Loucy (cell line): ENCODE results near the gene SEL1L3.

Experiments
- H2AFZ ChIP-seq: fragments of 200-600 bp; sonication (generic); 2 replicates; pipeline ENCODE4 v1.6.0; 2016; ENCODE audit warnings: antibody characterized with exemption, mild to moderate bottlenecking, low read length, moderate library complexity
- H3F3A ChIP-seq: fragments of 200-600 bp; 2 replicates; pipeline ENCODE4 v1.6.0; 2016; ENCODE audit warnings: antibody characterized with exemption, low read depth, mild to moderate bottlenecking
- H3K27me3 ChIP-seq: fragments of 200-600 bp; sonication (generic); 2 replicates; pipeline ENCODE4 v1.6.1; 2014; ENCODE audit warnings: low read length, mild to moderate bottlenecking; ENCODE audit not compliant: insufficient read depth, poor library complexity, severe bottlenecking
- H3K36me3 ChIP-seq: fragments of 200-600 bp; sonication (generic); 2 replicates; pipeline ENCODE4 v1.6.1; 2016; ENCODE audit warnings: low read length; ENCODE audit not compliant: insufficient read depth
- H3K4me1 ChIP-seq: fragments of 200-600 bp; sonication (generic); 2 replicates; pipeline ENCODE4 v1.5.1; 2014; ENCODE audit warnings: low read length, mild to moderate bottlenecking; ENCODE audit not compliant: insufficient read depth, poor library complexity, severe bottlenecking
- H3K4me2 ChIP-seq: fragments of 200-600 bp; sonication (generic); 2 replicates; pipeline ENCODE4 v1.6.0; 2014; ENCODE audit warnings: antibody characterized with exemption, low read length, low read depth, mild to moderate bottlenecking; ENCODE audit not compliant: poor library complexity, severe bottlenecking
- H3K4me3 ChIP-seq: fragments of 200-600 bp; sonication (generic); 2 replicates; pipeline ENCODE4 v1.5.1; 2014; ENCODE audit warnings: low read length, mild to moderate bottlenecking, mixed read lengths; ENCODE audit not compliant: poor library complexity, severe bottlenecking
- H3K79me2 ChIP-seq: fragments of 200-600 bp; sonication (generic); 2 replicates; pipeline ENCODE4 v1.6.1; 2014; ENCODE audit warnings: low read length; ENCODE audit not compliant: insufficient read depth
- H3K9ac ChIP-seq: fragments of 200-600 bp; sonication (generic); 2 replicates; pipeline ENCODE4 v1.6.0; 2014; ENCODE audit warnings: mild to moderate bottlenecking, low read depth, low read length, moderate library complexity; ENCODE audit not compliant: poor library complexity, severe bottlenecking
- H3K9me2 ChIP-seq: fragments of 200-600 bp; sonication (generic); replicated peaks from 2 replicates; pipeline ENCODE4 v1.6.1; 2016; ENCODE audit warnings: low read depth, low read length, mixed read lengths
- H3K9me3 ChIP-seq: fragments of 200-600 bp; sonication (generic); 2 replicates; pipeline ENCODE4 v1.6.1; 2014; ENCODE audit warnings: mild to moderate bottlenecking, antibody characterized with exemption, low read length, low read depth; ENCODE audit not compliant: insufficient read depth
- H4K20me1 ChIP-seq: fragments of 200-600 bp; sonication (generic); 2 replicates; pipeline ENCODE4 v1.6.0; 2014; ENCODE audit warnings: antibody characterized with exemption, low read length, mild to moderate bottlenecking; ENCODE audit not compliant: insufficient read depth, poor library complexity, severe bottlenecking
- CTCF ChIP-seq: fragments of 200-600 bp; sonication (generic); conservative IDR thresholded peaks from 2 replicates; pipeline ENCODE4 v1.5.1; 2014; ENCODE audit warnings: mild to moderate bottlenecking, antibody characterized with exemption, low read length
- EZH2phosphoT487 ChIP-seq: fragments of 200-600 bp; IDR thresholded peaks from 2 replicates; pipeline ENCODE4 v1.6.1; 2018; ENCODE audit warnings: antibody characterized with exemption, mild to moderate bottlenecking, moderate library complexity, borderline replicate concordance

Gene SEL1L3

GRCh38 chr4:25749150-25749794 is 113.5 kb downstream of the SEL1L3 start:
- H3K4me2 ChIP-seq, result no peak overlapping the region
- no peaks in the 10 kb centered on the region for H3K27me3 ChIP-seq
- H3K9me2 ChIP-seq, result no peaks in the 10 kb centered on the region
- no peak overlapping the region for H3K9ac ChIP-seq
- H3K4me1 ChIP-seq, result no peaks in the 10 kb centered on the region
- TF ChIP-seq EZH2phosphoT487 (no peak), CTCF (no peak)
- no peaks in the 10 kb centered on the region for H3K9me3 ChIP-seq
- H3K4me3 ChIP-seq, result no peak overlapping the region
- H4K20me1 ChIP-seq, result no peaks in the 10 kb centered on the region
- no peaks in the 10 kb centered on the region for H3F3A ChIP-seq
- H3K79me2 ChIP-seq, result no peaks in the 10 kb centered on the region
- H2AFZ ChIP-seq, result no peak overlapping the region
- no peaks in the 10 kb centered on the region for H3K36me3 ChIP-seq

DNA sequence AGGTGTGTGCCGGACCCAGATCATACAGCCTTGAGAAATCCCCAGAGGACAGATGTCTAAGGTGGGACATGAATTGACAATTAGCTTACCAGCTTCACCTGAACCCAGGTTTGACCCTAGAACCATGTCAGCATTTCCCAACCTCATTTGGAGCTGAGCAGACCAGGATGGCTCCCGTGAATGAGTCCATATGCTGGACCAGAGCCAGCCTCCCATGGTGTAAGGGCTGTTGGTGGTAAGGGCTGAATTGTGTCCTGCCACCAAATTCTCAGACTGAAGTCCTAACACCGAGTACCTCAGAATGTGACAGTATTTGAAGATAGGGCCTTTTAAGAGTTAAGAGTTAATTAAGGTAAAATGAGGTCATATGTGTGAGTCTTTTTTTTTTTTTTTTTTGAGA is 118.8 kb downstream of the SEL1L3 start:
- Histone ChIP-seq H4K20me1 (no peaks in the 10 kb centered on the region), H3F3A (no peaks in the 10 kb centered on the region), H3K4me1 (no peaks in the 10 kb centered on the region)

DNA sequence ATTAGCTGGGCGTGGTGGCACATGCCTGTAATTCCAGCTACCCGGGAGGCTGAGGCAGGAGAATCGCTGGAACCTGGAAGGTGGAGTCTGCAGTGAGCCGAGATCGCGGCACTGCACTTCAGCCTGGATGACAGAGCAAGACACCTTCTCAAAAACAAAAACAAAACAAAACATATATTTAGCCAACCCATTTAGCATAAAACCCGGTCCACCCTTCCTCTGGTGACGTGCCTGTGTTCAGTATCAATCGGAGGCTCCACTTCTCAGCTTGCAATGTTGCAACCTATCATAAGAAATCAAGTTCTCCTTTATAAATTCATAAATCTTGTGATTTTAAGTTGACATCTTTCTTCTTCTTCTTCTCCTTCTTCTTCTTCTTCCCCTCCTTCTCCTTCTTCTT is 133.2 kb downstream of the SEL1L3 start:
- H3K4me2 ChIP-seq, result no peak overlapping the region

More for the DNA sequence above, 118.8 kb downstream of the SEL1L3 start:
- Histone ChIP-seq H3K36me3 (no peaks in the 10 kb centered on the region), H2AFZ (no peak overlapping the region), H3K4me3 (no peak overlapping the region), H3K4me2 (no peak overlapping the region), H3K9ac (no peak overlapping the region), H3K9me3 (no peaks in the 10 kb centered on the region), H3K27me3 (no peaks in the 10 kb centered on the region), H3K9me2 (no peaks in the 10 kb centered on the region), H3K79me2 (no peaks in the 10 kb centered on the region)
- TF ChIP-seq CTCF (no peak), EZH2phosphoT487 (no peak)

More for the DNA sequence above, 133.2 kb downstream of the SEL1L3 start:
- H3K9ac ChIP-seq, result no peak overlapping the region
- TF ChIP-seq CTCF (no peak), EZH2phosphoT487 (no peak)
- no peak overlapping the region for H3K4me3 ChIP-seq
- H3K9me2 ChIP-seq, result no peaks in the 10 kb centered on the region
- H3F3A ChIP-seq, result no peaks in the 10 kb centered on the region
- no peaks in the 10 kb centered on the region; the same call in 1 of the 2 replicates for H3K9me3 ChIP-seq
- H2AFZ ChIP-seq, result no peak overlapping the region
- H3K27me3 ChIP-seq, result no peaks in the 10 kb centered on the region
- H3K4me1 ChIP-seq, result no peaks in the 10 kb centered on the region
- no peaks in the 10 kb centered on the region for H4K20me1 ChIP-seq
- H3K36me3 ChIP-seq, result no peaks in the 10 kb centered on the region
- H3K79me2 ChIP-seq, result no peaks in the 10 kb centered on the region
